ENCODE results near the gene DHCR24.
"Not testable (repeated sequence)": the region's sequence is repeated elsewhere in the genome, so short reads cannot be mapped to it uniquely, and the experiment has no call there.

The DHCR24 gene

GRCh38 chr1:54919367-54920359 lies 32.7 kb upstream of the DHCR24 start:
- no peak for DNase-seq
- Histone ChIP-seq H3K4me1 (no peaks in the 10 kb centered on the region), H3K27me3 (no peaks in the 10 kb centered on the region), H3K9me3 (no peaks in the 10 kb centered on the region), H3K36me3 (no peaks in the 10 kb centered on the region), H3K4me3 (ENCODE audit: low read depth, low read length) (no peak overlapping the region)
- no peak for TF ChIP-seq CTCF (IDR thresholded peaks at IDR 0.05; ENCODE audit: low read depth, low read length)

- not testable (repeated sequence) for H3K27me3 ChIP-seq; H3K9me3 ChIP-seq; H3K36me3 ChIP-seq; H3K4me3 ChIP-seq (ENCODE audit: low read depth, low read length); H3K4me1 ChIP-seq; DNase-seq
Measured at GRCh38 chr1:54911076-54911475, 24.1 kb upstream of the DHCR24 start.

- Histone ChIP-seq H3K9me3 (no peaks in the 10 kb centered on the region), H3K27me3 (no peaks in the 10 kb centered on the region), H3K4me1 (no peaks in the 10 kb centered on the region), H3K4me3 (ENCODE audit: low read depth, low read length) (no peak overlapping the region), H3K36me3 (no peaks in the 10 kb centered on the region)
- no peak for DNase-seq
- no peak for TF ChIP-seq CTCF (IDR thresholded peaks at IDR 0.05; ENCODE audit: low read depth, low read length)
Measured at GRCh38 chr1:54906586-54906985, 19.6 kb upstream of the DHCR24 start.

GRCh38 chr1:54904476-54905048 lies 17.6 kb upstream of the DHCR24 start:
- H3K4me3 ChIP-seq (ENCODE audit: low read depth, low read length): no peak overlapping the region
- no peak for TF ChIP-seq CTCF (IDR thresholded peaks at IDR 0.05; ENCODE audit: low read depth, low read length)
- no peaks in the 10 kb centered on the region for H3K4me1 ChIP-seq
- H3K36me3 ChIP-seq: no peaks in the 10 kb centered on the region
- H3K9me3 ChIP-seq: no peaks in the 10 kb centered on the region
- H3K27me3 ChIP-seq: no peaks in the 10 kb centered on the region
- DNase-seq: no peak

- Histone ChIP-seq H3K27me3 (no peaks in the 10 kb centered on the region), H3K4me1 (no peaks in the 10 kb centered on the region), H3K4me3 (ENCODE audit: low read depth, low read length) (no peak overlapping the region), H3K36me3 (no peaks in the 10 kb centered on the region), H3K9me3 (no peaks in the 10 kb centered on the region)
- DNase-seq: no peak
- TF ChIP-seq CTCF (IDR thresholded peaks at IDR 0.05; ENCODE audit: low read depth, low read length): no peak
Measured at GRCh38 chr1:54894271-54894670, 7.3 kb upstream of the DHCR24 start.

- Histone ChIP-seq H3K36me3 (no peaks in the 10 kb centered on the region), H3K4me1 (no peaks in the 10 kb centered on the region), H3K4me3 (ENCODE audit: low read depth, low read length) (no peak overlapping the region), H3K9me3 (no peaks in the 10 kb centered on the region), H3K27me3 (no peaks in the 10 kb centered on the region)
- no peak for DNase-seq
- no peak for TF ChIP-seq CTCF (IDR thresholded peaks at IDR 0.05; ENCODE audit: low read depth, low read length)
Measured at GRCh38 chr1:54892586-54892985, 5.6 kb upstream of the DHCR24 start.

Measured in BE2C (cell line).